Gastroesophageal sphincter (tissue), 4 donors: ENCODE data around the gene CRYBA2. TPM values are rescaled to one million over a fixed set of nuclear protein-coding genes. Genes with fewer than 3 reads are reported as not detected.

Experiments
- ATAC-seq: fragments of 150-250 bp; one replicate; pipeline ENCODE4 v1.9.1; 2016; ENCODE audit warnings: mild to moderate bottlenecking, moderate library complexity
- H3K27ac ChIP-seq, 4 donors: fragments of 200-600 bp; sonication (generic) in 3 of 4; 1 replicate in 3 of 4; 2 replicates in 1 of 4; pipeline ENCODE4 v1.5.1; 2016 to 2019
- H3K27me3 ChIP-seq: fragments of 200-600 bp; sonication (generic); one replicate; pipeline ENCODE4 v1.5.1; 2019
- H3K36me3 ChIP-seq, 2 donors: fragments of 200-600 bp; sonication (generic); one replicate each; pipeline ENCODE4 v1.5.1; 2019; ENCODE audit warnings: control low read depth in 1 of 2
- H3K4me1 ChIP-seq, 3 donors: fragments of 200-600 bp; sonication (generic); 1 replicate in 2 of 3; 2 replicates in 1 of 3; pipeline ENCODE4 v1.5.1; 2016 to 2019; ENCODE audit warnings: control low read depth in 2 of 3
- H3K4me3 ChIP-seq, 2 donors: fragments of 200-600 bp; sonication (generic); one replicate each; pipeline ENCODE4 v1.5.1; 2019; ENCODE audit warnings: mild to moderate bottlenecking in 1 of 2, moderate library complexity in 1 of 2
- H3K9me3 ChIP-seq, 3 donors: fragments of 200-600 bp; sonication (generic); one replicate each; pipeline ENCODE4 v1.5.1; 2017 to 2019; ENCODE audit warnings: control low read depth in 2 of 3
- EP300 ChIP-seq: sonication (generic); formaldehyde crosslinking; IDR thresholded peaks from one replicate; pipeline ENCODE4 v1.6.1; 2017; ENCODE audit warnings: antibody characterized with exemption, mild to moderate bottlenecking
- POLR2A ChIP-seq, 2 donors: fragments of 450-650 bp; IDR thresholded peaks; one replicate each; pipeline ENCODE4 v1.6.1; 2017; ENCODE audit warnings: antibody characterized with exemption in 2 of 2, mild to moderate bottlenecking in 2 of 2, moderate library complexity in 1 of 2
- POLR2AphosphoS5 ChIP-seq: sonication (generic); formaldehyde crosslinking; IDR thresholded peaks from one replicate; pipeline ENCODE4 v1.6.1; 2017; ENCODE audit warnings: antibody characterized with exemption
- WGBS, 2 donors: methylation state at CpG; one replicate each; pipeline ENCODE4 v1.1.5; 2018; ENCODE audit warnings: low coverage in 1 of 2; 5-methylcytosine and 5-hydroxymethylcytosine counted together
- total RNA-seq, 4 donors: library from RNA; depleted of rRNA; stranded (reverse); fragments of >200 nt; gene quantifications; one replicate each; pipeline ENCODE4 v1.1.0, GENCODE V29; 2016
- TF ChIP-seq, protein P1 (sequence below), 4 experiments: fragments of 200-600 bp in 2 of 4; fragments of 450-650 bp in 2 of 4; sonication (generic) in 1 of 4; IDR thresholded peaks; one replicate each; pipeline ENCODE4 v1.5.1; 2017 to 2019; ENCODE audit warnings: antibody characterized with exemption in 4 of 4, mild to moderate bottlenecking in 2 of 4, moderate library complexity in 2 of 4

CRYBA2 gene
- total RNA-seq, 4 donors from 2014 or later = not detected

DNA sequence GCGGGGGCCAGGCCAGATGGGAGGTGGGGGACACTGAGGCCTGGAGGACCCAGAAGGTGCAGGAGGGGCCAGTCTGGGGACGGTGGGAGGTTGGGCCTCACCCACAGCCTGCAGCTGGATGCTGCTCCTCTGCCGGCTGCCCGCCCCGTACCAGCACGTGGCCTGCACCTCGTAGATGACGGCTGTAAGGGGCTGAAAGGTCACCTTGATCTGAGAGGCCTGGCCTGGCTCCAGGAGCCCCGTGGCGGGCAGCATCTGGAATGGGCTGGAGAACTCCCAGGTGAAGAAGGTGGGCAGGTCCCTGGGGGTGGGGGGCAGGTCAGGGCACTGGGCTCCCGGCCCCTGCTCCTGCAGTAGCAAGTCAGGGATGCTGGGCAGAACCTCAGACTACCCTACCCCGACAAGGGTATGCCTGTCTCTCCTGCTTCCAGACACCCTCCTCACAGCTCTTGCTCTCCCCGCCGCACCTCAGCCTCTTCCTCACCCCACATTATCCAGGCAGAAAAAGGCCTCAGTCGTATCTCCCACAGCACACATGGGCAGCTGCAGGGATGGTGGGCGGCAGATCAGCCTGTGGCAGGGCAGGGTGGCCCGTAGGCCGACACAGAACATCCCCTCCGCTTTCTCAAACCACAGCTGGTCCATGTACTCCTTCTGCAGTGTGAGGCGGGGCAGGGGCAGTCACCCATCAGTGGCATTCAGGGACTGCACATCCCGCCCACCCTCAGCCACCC, 38.0 kb upstream of the CRYBA2 start:
- TF ChIP-seq, protein P1, sequence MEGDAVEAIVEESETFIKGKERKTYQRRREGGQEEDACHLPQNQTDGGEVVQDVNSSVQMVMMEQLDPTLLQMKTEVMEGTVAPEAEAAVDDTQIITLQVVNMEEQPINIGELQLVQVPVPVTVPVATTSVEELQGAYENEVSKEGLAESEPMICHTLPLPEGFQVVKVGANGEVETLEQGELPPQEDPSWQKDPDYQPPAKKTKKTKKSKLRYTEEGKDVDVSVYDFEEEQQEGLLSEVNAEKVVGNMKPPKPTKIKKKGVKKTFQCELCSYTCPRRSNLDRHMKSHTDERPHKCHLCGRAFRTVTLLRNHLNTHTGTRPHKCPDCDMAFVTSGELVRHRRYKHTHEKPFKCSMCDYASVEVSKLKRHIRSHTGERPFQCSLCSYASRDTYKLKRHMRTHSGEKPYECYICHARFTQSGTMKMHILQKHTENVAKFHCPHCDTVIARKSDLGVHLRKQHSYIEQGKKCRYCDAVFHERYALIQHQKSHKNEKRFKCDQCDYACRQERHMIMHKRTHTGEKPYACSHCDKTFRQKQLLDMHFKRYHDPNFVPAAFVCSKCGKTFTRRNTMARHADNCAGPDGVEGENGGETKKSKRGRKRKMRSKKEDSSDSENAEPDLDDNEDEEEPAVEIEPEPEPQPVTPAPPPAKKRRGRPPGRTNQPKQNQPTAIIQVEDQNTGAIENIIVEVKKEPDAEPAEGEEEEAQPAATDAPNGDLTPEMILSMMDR (IDR thresholded peaks at IDR 0.05) = no peak
- TF ChIP-seq POLR2AphosphoS5 (no peak), POLR2A (IDR thresholded peaks at IDR 0.05) (no peak)
- WGBS, 2 donors = 73 to 82% methylated on average over 4 to 6 of the region's 21 CpGs
- H3K36me3 ChIP-seq = no peaks in the 10 kb centered on the region
- no peaks in the 10 kb centered on the region for H3K4me1 ChIP-seq
- H3K9me3 ChIP-seq = no peaks in the 10 kb centered on the region
- H3K27ac ChIP-seq = no peak overlapping the region
- ATAC-seq = no peak
- no peak overlapping the region for H3K4me3 ChIP-seq
- peaks cover 68% of the 10 kb centered on the region for H3K27me3 ChIP-seq

GRCh38 chr2:219030177-219030940, 37.1 kb upstream of the CRYBA2 start:
- ATAC-seq = no peak
- no peak for TF ChIP-seq POLR2A (IDR thresholded peaks at IDR 0.05)
- no peak for TF ChIP-seq EP300
- no peak for TF ChIP-seq POLR2AphosphoS5
- TF ChIP-seq, protein P1 (IDR thresholded peaks at IDR 0.05) = no peak

GRCh38 chr2:219029829-219030165, 36.6 kb upstream of the CRYBA2 start:
- Histone ChIP-seq H3K4me3 (no peak overlapping the region), H3K36me3 (no peaks in the 10 kb centered on the region), H3K9me3 (no peaks in the 10 kb centered on the region), H3K27me3 (peaks cover 62% of the 10 kb centered on the region), H3K4me1 (no peaks in the 10 kb centered on the region), H3K27ac (no peak overlapping the region)
- ATAC-seq = peak; percentile 78
- no CpG with 5 or more reads among the region's 9 CpGs for WGBS, 2 donors
- TF ChIP-seq POLR2A (IDR thresholded peaks at IDR 0.05) = no peak
- TF ChIP-seq, protein P1 (IDR thresholded peaks at IDR 0.05) = peak in 3 of 4 experiments; percentile 87 to 97 (median 91)

More at GRCh38 chr2:219030177-219030940, 37.1 kb upstream of the CRYBA2 start:
- Histone ChIP-seq H3K27me3 (peaks cover 62% of the 10 kb centered on the region), H3K27ac (no peak overlapping the region), H3K36me3 (no peaks in the 10 kb centered on the region), H3K4me1 (no peaks in the 10 kb centered on the region), H3K4me3 (no peak overlapping the region), H3K9me3 (no peaks in the 10 kb centered on the region)
- WGBS, 2 donors = 100% methylated on average over 1 of the region's 16 CpGs; no CpG with 5 or more reads in 1 of the 2 donors

DNA sequence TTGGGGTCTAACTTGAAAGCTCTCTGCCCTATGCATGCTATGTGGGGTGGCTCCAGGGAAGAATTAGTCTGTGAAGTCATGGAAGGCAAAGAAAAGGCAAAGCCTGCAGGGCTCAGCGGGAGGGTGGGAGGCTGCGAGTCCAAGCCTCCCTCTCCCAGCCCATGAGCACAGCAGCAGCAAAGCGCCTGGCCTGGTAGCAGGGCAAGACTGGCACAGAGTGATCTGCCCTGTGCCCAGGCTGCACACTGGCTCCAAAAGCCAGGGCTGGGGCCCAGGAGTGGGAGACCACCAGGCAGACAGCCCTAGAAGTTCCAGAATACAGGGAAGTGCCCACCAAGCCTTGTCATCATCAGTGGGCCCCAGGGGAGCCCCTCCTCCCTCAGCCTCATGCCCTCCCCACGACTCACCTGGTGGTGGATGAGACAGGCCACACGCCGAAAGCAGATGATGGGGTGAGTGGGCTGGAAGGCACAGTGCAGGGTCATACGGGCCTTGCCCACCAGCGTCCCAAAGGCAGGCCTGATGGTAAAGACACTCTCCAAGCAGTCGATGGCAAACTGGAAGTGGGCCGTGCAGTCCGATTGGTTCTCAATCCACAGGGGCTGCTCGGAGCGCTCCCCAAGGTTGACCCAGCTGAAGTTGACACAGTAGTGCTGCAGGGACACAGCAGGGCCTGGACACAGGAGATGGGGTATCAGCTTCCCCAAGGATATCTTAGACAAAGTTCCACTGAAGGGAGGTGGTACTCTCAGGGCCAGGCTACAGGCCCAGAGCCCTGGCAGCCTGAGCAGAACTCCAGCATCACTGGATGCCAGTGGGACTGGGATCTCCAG, 36.0 kb upstream of the CRYBA2 start:
- Histone ChIP-seq H3K27ac (no peak overlapping the region), H3K36me3 (no peaks in the 10 kb centered on the region), H3K9me3 (no peaks in the 10 kb centered on the region), H3K27me3 (peaks cover 62% of the 10 kb centered on the region), H3K4me3 (no peak overlapping the region), H3K4me1 (no peaks in the 10 kb centered on the region)
- TF ChIP-seq POLR2AphosphoS5 = no peak
- no peak for TF ChIP-seq POLR2A (IDR thresholded peaks at IDR 0.05)
- TF ChIP-seq, protein P1 (IDR thresholded peaks at IDR 0.05) = no peak
- no peak for TF ChIP-seq EP300
- peak; percentile 20 for ATAC-seq
- 71% methylated on average over 3 of the region's 13 CpGs; no CpG with 5 or more reads in 1 of the 2 donors for WGBS, 2 donors
